Motor neuron (in vitro differentiated cells): ENCODE results near the gene SEMA4B. TPM values are rescaled to one million over a fixed set of nuclear protein-coding genes. Genes with fewer than 3 reads are reported as not detected.
A peak's percentile ranks its signal among the peaks of the same experiment; 100 is the strongest.
"Not testable (repeated sequence)": the region's sequence is repeated elsewhere in the genome, so short reads cannot be mapped to it uniquely, and the experiment has no call there.

Source experiments
- ATAC-seq, 8 experiments: fragments of 200-7000 bp; cut with Tn5 transposase; replicated peaks in 6 of 8; 2 replicates each; pipeline ENCODE4 v1.8.0; 2021; ENCODE audit warnings: mild to moderate bottlenecking in 8 of 8, moderate library complexity in 8 of 8
- H3K27ac ChIP-seq, 2 donors: fragments of 250-450 bp; sonication (Bioruptor Pico); 2 replicates each; pipeline ENCODE4 v1.9.0; 2021; ENCODE audit warnings: antibody characterized with exemption in 2 of 2, mild to moderate bottlenecking in 2 of 2, moderate library complexity in 1 of 2
- H3K4me1 ChIP-seq, 2 donors: fragments of 250-450 bp; sonication (Bioruptor Pico); replicated peaks in 1 of 2; 2 replicates each; pipeline ENCODE4 v1.6.1; 2021; ENCODE audit warnings: antibody characterized with exemption in 2 of 2, mild to moderate bottlenecking in 2 of 2, moderate library complexity in 1 of 2
- H3K4me3 ChIP-seq, 5 donors: fragments of 250-450 bp; sonication (Bioruptor Pico); 2 replicates each; pipeline ENCODE4 v1.9.0; 2021; ENCODE audit warnings: antibody characterized with exemption in 5 of 5, mild to moderate bottlenecking in 5 of 5, moderate library complexity in 4 of 5
- WGBS, 10 experiments: fragments of 450-650 bp; shearing (Covaris generic); methylation state at CpG; one replicate each; pipeline ENCODE4 v1.0.0; 2022; 5-methylcytosine and 5-hydroxymethylcytosine counted together
- in situ Hi-C, 9 experiments: fragments of 400-800 bp; cut with MboI; loops; one replicate each; pipeline ENCODE4 v1.15.0; 2021; ENCODE audit warnings: low sequenced_read_pairs in 9 of 9, low pct_unique_long_range_greater_than_20kb in 2 of 9; ENCODE audit not compliant: unreplicated experiment in 9 of 9
- total RNA-seq, 8 experiments: library from RNA; unstranded; fragments of 300-600 nt; gene quantifications; 2 replicates each; pipeline versions ENCODE4 v1.2.3 to v1.2.4, GENCODE V29; 2022

SEMA4B gene
- total RNA-seq, 8 experiments from 2014 or later: 9.7 to 18.3 (median 13.4) TPM

DNA sequence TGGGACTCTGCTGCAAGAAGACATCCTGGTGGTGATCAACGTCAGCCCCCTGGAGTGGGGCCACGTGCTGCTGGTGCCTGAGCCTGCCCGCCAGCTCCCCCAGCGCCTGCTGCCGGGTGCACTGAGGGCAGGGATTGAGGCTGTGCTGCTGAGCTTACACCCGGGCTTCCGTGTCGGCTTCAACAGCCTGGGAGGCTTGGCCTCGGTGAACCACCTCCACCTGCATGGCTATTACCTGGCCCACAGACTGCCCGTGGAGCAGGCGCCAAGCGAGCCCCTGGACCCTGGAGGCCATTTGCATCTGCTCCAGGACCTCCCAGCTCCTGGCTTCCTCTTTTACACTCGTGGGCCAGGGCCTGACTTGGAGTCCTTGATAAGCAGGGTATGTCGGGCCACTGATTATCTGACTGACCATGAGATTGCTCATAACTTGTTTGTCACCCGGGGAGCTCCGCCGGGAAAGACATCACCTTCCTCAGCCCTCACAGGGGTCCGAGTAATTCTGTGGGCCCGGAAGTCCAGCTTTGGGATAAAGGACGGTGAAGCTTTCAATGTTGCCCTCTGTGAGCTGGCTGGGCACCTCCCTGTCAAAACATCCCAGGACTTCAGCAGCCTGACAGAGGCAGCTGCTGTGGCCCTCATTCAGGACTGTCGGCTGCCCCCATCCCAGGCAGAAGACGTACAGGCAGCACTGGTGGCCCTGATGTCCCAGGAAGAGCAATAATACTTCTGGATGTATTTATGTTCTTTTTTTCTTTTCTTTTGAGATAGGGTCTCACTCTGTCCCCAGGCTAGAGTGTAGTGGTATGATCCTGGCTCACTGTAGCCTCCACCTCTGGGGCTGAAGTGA lies 40.4 kb downstream of the SEMA4B start:
- in situ Hi-C loops: no loop called here
- H3K27ac ChIP-seq: no peak overlapping the region
- H3K4me3 ChIP-seq: no peak overlapping the region
- 40 to 95% (median 82%) methylated on average over 1 to 10 of the region's 22 CpGs; no CpG with 5 or more reads in 3 of the 10 experiments for WGBS, 10 experiments
- ATAC-seq: peak in 1 of 8 experiments; percentile 18
- H3K4me1 ChIP-seq: no peaks in the 10 kb centered on the region

GRCh38 chr15:90243943-90244639 lies 43.0 kb downstream of the SEMA4B start:
- in situ Hi-C loops: no loop called here
- Histone ChIP-seq H3K4me3 (no peak overlapping the region), H3K4me1 (no peaks in the 10 kb centered on the region), H3K27ac (no peak overlapping the region)
- ATAC-seq: no peak
- 72 to 100% (median 86%) methylated on average over 1 to 7 of the region's 10 CpGs for WGBS, 10 experiments

GRCh38 chr15:90248789-90249202 lies 47.7 kb downstream of the SEMA4B start:
- Histone ChIP-seq H3K27ac (peak overlapping the region in 1 of 2 donors; percentile 14), H3K4me3 (peak overlapping the region in 4 of 5 donors; percentile 51 to 65 (median 54)), H3K4me1 (peaks cover 4 to 5% of the 10 kb centered on the region in 2 donors)
- ATAC-seq: no peak
- in situ Hi-C loops: no loop called here
- 58 to 100% (median 71%) methylated on average over 1 to 4 of the region's 6 CpGs; no CpG with 5 or more reads in 2 of the 10 experiments for WGBS, 10 experiments

DNA sequence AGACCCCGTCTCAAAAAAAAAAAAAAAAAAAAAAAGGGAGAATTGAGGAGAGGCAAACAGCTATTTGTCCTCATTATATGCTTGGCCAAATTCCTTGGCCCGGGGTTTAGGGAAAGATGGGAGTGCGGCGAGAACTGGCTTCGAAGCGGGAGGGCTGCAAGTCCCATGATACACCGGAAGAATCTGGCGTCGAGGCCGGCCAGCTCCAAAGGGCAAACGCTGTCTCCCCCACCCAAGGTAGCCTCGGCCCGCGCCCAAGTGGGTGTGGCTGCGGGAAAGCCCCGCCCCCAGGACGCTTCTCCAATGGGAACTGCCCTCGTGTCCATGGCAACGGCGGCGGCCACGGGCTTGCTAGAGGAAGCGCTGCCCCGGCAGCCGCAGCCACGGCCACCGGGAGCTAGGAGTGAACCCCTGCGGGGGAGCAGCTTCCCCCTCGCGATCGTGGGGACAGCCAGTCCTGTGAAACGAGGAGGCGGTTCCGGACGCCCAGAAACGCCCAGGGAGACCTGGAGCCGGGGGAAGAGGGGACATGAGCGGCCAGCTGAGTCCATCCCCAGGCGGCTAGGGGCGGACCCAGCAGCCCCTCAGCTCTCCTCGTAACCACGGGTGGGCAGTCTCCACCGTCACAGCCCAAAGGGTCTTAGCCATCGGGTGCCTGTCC lies 48.2 kb downstream of the SEMA4B start, which contains the start of gene TTLL13:
Gene TTLL13 (plus strand): TSS at position 354 of the 661 bp plus-strand sequence. CDS start 1,075 bp downstream, outside the sequence.
- ATAC-seq: peak; percentile 94 to 99 (median 96)
- H3K4me1 ChIP-seq: peaks cover 4 to 5% of the 10 kb centered on the region in 2 donors

DNA sequence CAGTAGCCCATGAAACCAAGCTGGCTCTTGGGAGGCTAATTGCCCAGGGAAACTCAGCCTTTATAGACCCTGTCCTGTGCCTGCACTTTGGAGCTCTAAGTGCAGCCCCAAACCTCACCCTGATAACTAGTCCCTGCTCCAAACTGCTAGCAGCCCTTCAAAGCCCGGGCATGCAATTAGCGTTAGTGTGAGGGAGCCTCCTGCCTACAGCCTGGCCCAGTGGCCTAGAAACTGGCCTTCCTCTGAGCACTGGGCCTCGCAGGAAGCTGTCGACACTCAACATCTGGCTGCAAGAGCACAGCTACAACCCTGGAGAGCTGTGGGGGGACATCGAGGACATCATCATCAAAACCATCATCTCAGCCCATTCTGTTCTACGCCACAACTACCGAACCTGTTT lies 56.6 kb downstream of the SEMA4B start:
- no peak overlapping the region for H3K27ac ChIP-seq
- no peaks in the 10 kb centered on the region for H3K4me1 ChIP-seq
- WGBS, 10 experiments: 88 to 92% (median 90%) methylated on average over 2 to 5 of the region's 7 CpGs; no CpG with 5 or more reads in 6 of the 10 experiments
- in situ Hi-C loops: no loop called here
- ATAC-seq: no peak
- no peak overlapping the region for H3K4me3 ChIP-seq

More for the DNA sequence above, 48.2 kb downstream of the SEMA4B start, which contains the start of gene TTLL13:
- WGBS, 10 experiments: 0 to 4% (median 0%) methylated on average over 2 to 5 of the region's 44 CpGs; no CpG with 5 or more reads in 4 of the 10 experiments
- peak within 1 kb of the TSS; percentile 42 to 65 (median 54) for H3K4me3 ChIP-seq
- in situ Hi-C loops: no loop called here
- H3K27ac ChIP-seq: peak within 1 kb of the TSS; percentile 44 to 81

DNA sequence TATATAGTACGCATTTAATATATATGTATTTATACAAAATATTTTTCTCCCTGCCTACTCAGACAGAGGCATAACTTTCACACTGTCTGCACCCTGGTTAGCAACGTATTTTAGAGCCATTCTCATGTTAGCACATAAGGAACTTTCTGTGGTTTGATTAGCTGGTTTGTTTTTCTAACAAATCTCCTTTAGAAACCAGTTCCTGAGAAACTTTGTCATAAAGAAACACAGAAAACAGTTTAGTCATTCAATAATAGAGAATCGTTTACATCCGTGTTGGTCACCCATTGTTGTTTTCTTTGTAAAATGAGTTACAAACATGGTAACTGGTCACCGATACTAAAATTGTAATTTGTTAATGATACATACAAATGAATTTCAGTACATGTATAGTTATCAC lies 58.4 kb downstream of the SEMA4B start:
- ATAC-seq: peak in 1 of 8 experiments; percentile 49
- Histone ChIP-seq H3K27ac (no peak overlapping the region), H3K4me1 (peaks cover 4 to 5% of the 10 kb centered on the region in 2 donors), H3K4me3 (no peak overlapping the region)
- WGBS, 10 experiments: 48 to 100% (median 79%) methylated on average over 2 to 5 of the region's 5 CpGs
- in situ Hi-C loops: no loop called here

GRCh38 chr15:90260731-90261130 lies 59.6 kb downstream of the SEMA4B start:
- H3K4me1 ChIP-seq, H3K27ac ChIP-seq, H3K4me3 ChIP-seq, ATAC-seq, in situ Hi-C loops: not testable (repeated sequence)
- 29 to 90% (median 46%) methylated on average over 1 to 3 of the region's 6 CpGs for WGBS, 10 experiments

DNA sequence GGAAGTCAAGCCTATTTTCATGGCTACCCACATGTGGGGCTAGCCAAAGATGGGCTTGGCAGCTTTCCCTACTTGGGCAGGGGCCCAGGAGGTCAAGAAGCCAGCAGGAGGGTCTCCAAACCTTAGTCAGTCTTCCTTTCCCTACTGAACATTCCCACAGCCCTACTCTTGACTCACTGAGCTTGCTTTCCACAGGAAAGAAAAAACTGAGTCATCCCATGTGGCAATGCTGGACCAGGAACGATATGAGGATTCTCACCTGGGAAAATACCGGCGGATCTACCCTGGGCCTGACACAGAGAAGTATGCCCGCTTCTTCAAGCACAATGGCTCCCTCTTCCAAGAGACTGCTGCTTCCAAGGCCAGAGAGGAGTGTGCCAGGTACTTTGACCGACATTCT lies 60.7 kb downstream of the SEMA4B start:
- Histone ChIP-seq H3K27ac (no peak overlapping the region), H3K4me1 (peaks cover 7 to 8% of the 10 kb centered on the region in 2 donors), H3K4me3 (no peak overlapping the region)
- 62 to 100% (median 90%) methylated on average over 1 to 3 of the region's 5 CpGs; no CpG with 5 or more reads in 4 of the 10 experiments for WGBS, 10 experiments
- ATAC-seq: no peak
- in situ Hi-C loops: no loop called here

DNA sequence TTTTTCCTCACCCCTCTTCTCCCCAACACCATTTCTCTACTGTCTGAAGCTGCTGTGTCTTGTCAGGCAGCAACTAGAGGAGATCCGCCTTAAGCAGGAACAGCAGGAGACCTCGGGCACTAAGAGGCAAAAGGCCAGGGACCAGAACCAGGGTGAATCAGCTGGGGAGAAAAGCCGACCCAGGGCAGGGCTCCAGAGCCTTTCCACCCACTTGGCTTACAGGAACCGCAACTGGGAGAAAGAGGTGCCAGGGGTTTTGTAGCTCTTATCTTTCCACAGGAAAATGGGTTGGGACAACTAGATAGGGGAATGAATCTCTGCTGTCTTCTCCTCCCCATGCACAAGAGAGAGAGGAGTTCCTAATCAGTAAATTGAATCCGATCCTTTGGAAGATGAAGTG lies 61.3 kb downstream of the SEMA4B start:
- Histone ChIP-seq H3K27ac (no peak overlapping the region), H3K4me3 (no peak overlapping the region), H3K4me1 (peaks cover 12 to 14% of the 10 kb centered on the region in 2 donors)
- no peak for ATAC-seq
- in situ Hi-C loops: no loop called here
- 51 to 89% (median 67%) methylated on average over 1 to 5 of the region's 5 CpGs; no CpG with 5 or more reads in 3 of the 10 experiments for WGBS, 10 experiments

DNA sequence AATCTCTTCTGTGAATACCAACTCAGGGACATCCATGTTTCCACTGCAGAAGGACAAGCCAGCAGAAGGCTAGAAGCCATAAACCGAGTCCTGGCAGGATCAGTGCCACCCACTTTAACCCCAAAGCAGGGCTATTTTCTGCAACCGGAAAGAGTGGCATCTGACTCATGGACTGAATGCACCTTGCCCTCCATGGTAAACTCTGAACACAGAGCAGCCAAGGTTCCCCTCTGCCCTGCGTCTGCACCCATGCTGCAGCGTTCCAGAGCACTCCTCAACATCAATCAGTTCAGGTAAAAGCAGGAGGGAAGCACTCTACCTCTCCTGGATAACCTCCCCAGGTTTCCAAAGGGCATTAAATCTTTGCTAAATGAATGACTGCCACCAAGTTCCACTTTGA lies 63.5 kb downstream of the SEMA4B start:
- in situ Hi-C loops: no loop called here
- ATAC-seq: no peak
- Histone ChIP-seq H3K4me3 (peak overlapping the region; percentile 81 to 99 (median 91)), H3K4me1 (peaks cover 24 to 35% of the 10 kb centered on the region in 2 donors), H3K27ac (peak overlapping the region; percentile 98 to 99)
- 0 to 82% (median 60%) methylated on average over 1 to 3 of the region's 4 CpGs; no CpG with 5 or more reads in 3 of the 10 experiments for WGBS, 10 experiments

DNA sequence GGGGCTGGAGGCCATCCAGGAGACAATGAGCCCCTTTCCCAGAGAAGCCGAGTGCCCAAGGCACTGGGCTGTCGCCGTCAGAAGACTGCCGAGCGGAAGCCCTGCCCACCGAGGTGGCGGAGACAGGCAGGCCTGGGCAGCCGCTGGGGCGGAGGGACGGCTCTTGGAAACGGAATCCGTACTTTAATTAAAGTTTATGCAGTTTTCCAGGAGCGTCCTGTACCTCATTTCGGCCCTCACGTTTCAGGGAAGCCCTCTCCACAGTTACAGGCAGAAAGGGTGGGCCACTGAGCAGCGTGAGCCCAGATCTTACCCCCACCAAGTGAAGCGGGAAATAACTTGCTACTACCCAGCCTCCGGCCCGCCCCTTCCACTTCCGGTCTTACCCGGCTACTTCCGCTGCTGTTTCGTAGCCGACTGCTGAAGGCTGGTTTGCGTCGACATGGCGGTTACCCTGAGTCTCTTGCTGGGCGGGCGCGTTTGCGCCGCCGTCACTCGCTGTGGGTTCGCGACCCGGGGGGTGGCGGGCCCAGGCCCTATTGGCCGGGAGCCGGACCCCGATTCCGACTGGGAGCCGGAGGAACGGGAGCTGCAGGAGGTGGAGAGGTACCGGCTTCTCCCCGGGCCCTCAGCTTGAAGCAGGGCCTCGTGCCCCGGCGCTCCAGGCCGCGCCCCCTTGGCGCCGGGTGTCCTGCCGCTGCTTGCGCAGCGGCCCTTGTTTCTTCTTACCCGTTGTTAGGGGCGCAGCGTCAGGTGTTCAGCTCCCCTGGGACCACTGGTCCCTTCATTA lies 64.3 kb downstream of the SEMA4B start, which contains the start of gene NGRN:
Gene NGRN (plus strand): TSS at position 402 of the 790 bp plus-strand sequence. CDS start 41 bp downstream, at position 443.
- peak within 1 kb of the TSS; percentile 98 to 99 for H3K27ac ChIP-seq
- H3K4me3 ChIP-seq: peak within 1 kb of the TSS; percentile 81 to 99 (median 91)
- 0 to 3% (median 0%) methylated on average over 1 to 18 of the region's 59 CpGs; no CpG with 5 or more reads in 3 of the 10 experiments for WGBS, 10 experiments
- in situ Hi-C loops: no loop called here
- peak; percentile 87 to 95 (median 94) for ATAC-seq
- peaks cover 24 to 40% of the 10 kb centered on the region in 2 donors for H3K4me1 ChIP-seq

DNA sequence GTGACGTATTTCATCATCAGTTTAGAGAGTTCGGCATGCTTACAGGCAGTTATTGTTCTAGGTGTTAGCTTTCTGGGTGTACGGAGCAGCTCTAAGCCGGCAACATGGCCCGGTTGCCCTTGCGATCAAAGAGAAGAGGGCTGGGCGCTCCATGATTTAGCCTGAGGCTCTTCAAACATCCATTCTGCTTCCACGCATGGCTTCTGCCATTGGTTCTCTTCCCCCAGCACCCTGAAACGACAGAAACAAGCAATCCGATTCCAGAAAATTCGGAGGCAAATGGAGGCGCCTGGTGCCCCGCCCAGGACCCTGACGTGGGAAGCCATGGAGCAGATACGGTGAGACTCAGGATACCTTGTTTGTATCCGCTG lies 64.9 kb downstream of the SEMA4B start:
- WGBS, 10 experiments: 0 to 7% (median 0%) methylated on average over 1 to 10 of the region's 16 CpGs; no CpG with 5 or more reads in 2 of the 10 experiments
- H3K4me1 ChIP-seq: peaks cover 24 to 40% of the 10 kb centered on the region in 2 donors
- H3K4me3 ChIP-seq: peak overlapping the region; percentile 81 to 99 (median 91)
- in situ Hi-C loops: no loop called here
- peak overlapping the region; percentile 98 to 99 for H3K27ac ChIP-seq
- ATAC-seq: peak; percentile 1 to 40 (median 9)
